BJ (cell line): ENCODE data around the gene ADAMTS18. TPM values are rescaled to one million over a fixed set of nuclear protein-coding genes. Genes with fewer than 3 reads are reported as not detected.
A peak's percentile ranks its signal among the peaks of the same experiment; 100 is the strongest.

Source experiments
- CTCF ChIA-PET: fragments of 350-600 bp; formaldehyde crosslinking; extraction: SDS; loops from one replicate; lab custom pipeline; 2021; ENCODE audit warnings: antibody characterized with exemption, inconsistent platforms; lab: Yijun Ruan, JAX
- POLR2A ChIA-PET: fragments of 300-600 bp; sonication (Branson Sonifier 250); formaldehyde crosslinking; extraction: SDS; loops from one replicate; lab custom pipeline; 2021; ENCODE audit warnings: antibody characterized with exemption; lab: Charles Lee
- DNase-seq: peaks from one replicate; pipeline ENCODE4 v3.0.0-alpha.2; 2011; ENCODE audit warnings: low read depth
- H3K27me3 ChIP-seq: 2 replicates; pipeline ENCODE4 v1.6.0; 2011; ENCODE audit warnings: low read length; ENCODE audit not compliant: control insufficient read depth, insufficient read depth
- H3K36me3 ChIP-seq: 2 replicates; pipeline ENCODE4 v1.5.1; 2011; ENCODE audit warnings: low read length; ENCODE audit not compliant: control insufficient read depth, insufficient read depth
- H3K4me3 ChIP-seq: 2 replicates; pipeline ENCODE4 v1.5.1; 2011; ENCODE audit warnings: low read depth, mild to moderate bottlenecking, control low read depth, low read length
- CTCF ChIP-seq: IDR thresholded peaks from 2 replicates; pipeline ENCODE4 v1.5.1; 2011; ENCODE audit warnings: low read depth, mild to moderate bottlenecking, control low read depth, inconsistent platforms, low read length, moderate library complexity; ENCODE audit not compliant: insufficient read depth
- polyA plus RNA-seq: library from polyadenylated mRNA; depleted of rRNA; stranded (reverse); fragments of >200 nt; gene quantifications from 2 replicates; pipeline ENCODE4 v1.2.3, GENCODE V29; 2011

The ADAMTS18 gene
- polyA plus RNA-seq, 1 experiment, result not detected

- Histone ChIP-seq H3K27me3 (no peaks in the 10 kb centered on the region), H3K36me3 (no peaks in the 10 kb centered on the region), H3K4me3 (no peak overlapping the region)
- DNase-seq, result no peak
- POLR2A ChIA-PET, result no interaction called here
- no peak for TF ChIP-seq CTCF
- CTCF ChIA-PET, result no interaction called here
These were observed 132.6 kb downstream of the ADAMTS18 start for GRCh38 chr16:77302249-77302648.

GRCh38 chr16:77300256-77300655 is 134.6 kb downstream of the ADAMTS18 start:
- POLR2A ChIA-PET, result no interaction called here
- TF ChIP-seq CTCF, result no peak
- H3K27me3 ChIP-seq, result no peaks in the 10 kb centered on the region
- H3K36me3 ChIP-seq, result no peaks in the 10 kb centered on the region
- CTCF ChIA-PET, result interaction anchor here (0.7 kb wide), 1 partner anchor 12 kb away, joined by 3 read pairs; no protein-coding TSS in a partner anchor
- DNase-seq, result no peak
- no peak overlapping the region for H3K4me3 ChIP-seq

- Histone ChIP-seq H3K27me3 (no peaks in the 10 kb centered on the region; the same call in 1 of the 2 replicates), H3K4me3 (no peak overlapping the region), H3K36me3 (no peaks in the 10 kb centered on the region)
- no peak for DNase-seq
- TF ChIP-seq CTCF, result no peak
- ChIA-PET CTCF (no interaction called here), POLR2A (no interaction called here)
These were observed 135.4 kb downstream of the ADAMTS18 start for GRCh38 chr16:77299395-77299794.

- Histone ChIP-seq H3K4me3 (no peak overlapping the region), H3K36me3 (no peaks in the 10 kb centered on the region), H3K27me3 (peaks cover 2% of the 10 kb centered on the region; the same call in 1 of the 2 replicates)
- no peak for TF ChIP-seq CTCF
- CTCF ChIA-PET, result interaction anchor here (0.8 kb wide), 1 partner anchor 10 kb away, joined by 3 read pairs; no protein-coding TSS in a partner anchor
- POLR2A ChIA-PET, result no interaction called here
- peak; percentile 97 for DNase-seq
These were observed 136.1 kb downstream of the ADAMTS18 start for GRCh38 chr16:77298418-77299360.

- H3K27me3 ChIP-seq, result peaks cover 2% of the 10 kb centered on the region; the same call in 1 of the 2 replicates
- H3K4me3 ChIP-seq, result no peak overlapping the region
- ChIA-PET CTCF (interaction anchor here (0.8 kb wide), 1 partner anchor 9 kb away, joined by 3 read pairs; no protein-coding TSS in a partner anchor), POLR2A (no interaction called here)
- H3K36me3 ChIP-seq, result no peaks in the 10 kb centered on the region
- no peak for TF ChIP-seq CTCF
- no peak for DNase-seq
These were observed 136.8 kb downstream of the ADAMTS18 start for GRCh38 chr16:77297996-77298395.
